SU-DHL-6 (cell line): ENCODE data around the gene IGSF10.

Source experiments
- EZH2phosphoT487 ChIP-seq: fragments of 200-600 bp; sonication (generic), shearing (Covaris generic); conservative IDR thresholded peaks from 2 replicates; pipeline ENCODE4 v1.6.1; 2018; ENCODE audit warnings: mild to moderate bottlenecking, antibody characterized with exemption, low read length, moderate library complexity, mixed read lengths
- TF ChIP-seq, protein P1 (sequence below): fragments of 200-600 bp; sonication (generic); IDR thresholded peaks from one replicate; pipeline ENCODE4 v1.5.1; 2017; ENCODE audit warnings: antibody characterized with exemption, mild to moderate bottlenecking, low read length, moderate library complexity; ENCODE audit not compliant: insufficient read depth, poor library complexity, severe bottlenecking

DNA sequence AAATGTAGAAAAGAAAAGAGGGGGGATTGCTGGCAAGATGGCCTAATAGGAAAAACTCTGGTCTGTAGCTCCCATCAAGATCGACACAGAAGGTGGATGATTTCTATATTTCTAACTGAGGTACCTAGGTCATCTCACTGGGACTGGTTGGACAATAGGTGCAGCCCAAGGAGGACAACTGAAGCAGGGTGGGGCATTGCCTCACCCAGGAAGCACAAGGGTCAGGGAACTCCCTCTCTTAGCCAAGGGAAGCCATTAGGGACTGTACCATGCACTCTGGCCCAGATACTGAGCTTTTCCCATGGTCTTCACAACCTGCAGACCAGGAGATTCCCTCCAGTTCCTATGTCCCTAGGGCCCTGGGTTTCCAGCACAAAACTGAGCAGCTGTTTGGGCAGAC lies 22.6 kb upstream of the IGSF10 start:
- TF ChIP-seq, protein P1, sequence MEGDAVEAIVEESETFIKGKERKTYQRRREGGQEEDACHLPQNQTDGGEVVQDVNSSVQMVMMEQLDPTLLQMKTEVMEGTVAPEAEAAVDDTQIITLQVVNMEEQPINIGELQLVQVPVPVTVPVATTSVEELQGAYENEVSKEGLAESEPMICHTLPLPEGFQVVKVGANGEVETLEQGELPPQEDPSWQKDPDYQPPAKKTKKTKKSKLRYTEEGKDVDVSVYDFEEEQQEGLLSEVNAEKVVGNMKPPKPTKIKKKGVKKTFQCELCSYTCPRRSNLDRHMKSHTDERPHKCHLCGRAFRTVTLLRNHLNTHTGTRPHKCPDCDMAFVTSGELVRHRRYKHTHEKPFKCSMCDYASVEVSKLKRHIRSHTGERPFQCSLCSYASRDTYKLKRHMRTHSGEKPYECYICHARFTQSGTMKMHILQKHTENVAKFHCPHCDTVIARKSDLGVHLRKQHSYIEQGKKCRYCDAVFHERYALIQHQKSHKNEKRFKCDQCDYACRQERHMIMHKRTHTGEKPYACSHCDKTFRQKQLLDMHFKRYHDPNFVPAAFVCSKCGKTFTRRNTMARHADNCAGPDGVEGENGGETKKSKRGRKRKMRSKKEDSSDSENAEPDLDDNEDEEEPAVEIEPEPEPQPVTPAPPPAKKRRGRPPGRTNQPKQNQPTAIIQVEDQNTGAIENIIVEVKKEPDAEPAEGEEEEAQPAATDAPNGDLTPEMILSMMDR = no peak
- no peak for TF ChIP-seq EZH2phosphoT487
